ENCODE measurements around the gene SOX13.

DNA sequence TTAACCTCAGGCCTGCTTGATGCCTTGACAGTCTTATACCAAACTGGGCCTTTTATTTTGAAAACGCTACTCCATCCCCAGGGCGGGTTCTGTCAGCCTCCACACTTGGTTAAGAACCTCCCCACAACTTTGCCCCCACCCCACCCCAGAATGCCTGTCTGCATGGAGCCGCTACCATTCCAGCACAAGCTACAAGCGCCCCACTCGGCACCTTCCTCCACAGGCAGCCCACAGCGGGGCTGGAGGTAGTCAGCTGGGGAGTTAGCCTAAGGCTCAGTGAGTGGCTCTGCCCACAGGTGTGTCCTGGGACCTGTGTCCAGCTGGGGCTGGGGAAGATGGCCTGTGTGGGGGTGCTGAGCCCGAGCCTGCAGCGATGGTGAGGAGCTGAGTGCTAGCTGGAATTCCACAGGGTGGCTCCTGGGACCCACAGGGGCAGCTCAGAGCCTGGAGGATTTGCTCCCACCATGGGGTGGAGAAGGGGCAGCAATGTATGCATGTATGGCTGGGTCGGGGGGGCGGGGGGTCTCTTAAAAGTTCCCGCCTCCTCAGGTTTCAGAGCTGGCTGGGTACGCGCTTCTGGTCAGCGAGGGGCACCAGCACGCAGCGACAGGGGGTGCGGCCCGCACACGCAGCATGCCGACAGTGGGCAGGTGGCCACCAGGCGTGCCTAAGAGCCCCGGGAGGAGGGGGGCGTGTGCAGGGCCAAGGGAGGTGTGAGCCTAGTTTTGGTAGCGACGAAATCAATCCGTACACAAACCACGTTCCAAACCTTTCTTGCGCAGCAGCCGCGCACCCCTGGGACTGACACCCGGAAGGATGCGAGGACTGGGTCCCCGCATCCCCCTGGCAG is 78.0 kb downstream of the SOX13 start:
- TF ChIP-seq, protein P1, sequence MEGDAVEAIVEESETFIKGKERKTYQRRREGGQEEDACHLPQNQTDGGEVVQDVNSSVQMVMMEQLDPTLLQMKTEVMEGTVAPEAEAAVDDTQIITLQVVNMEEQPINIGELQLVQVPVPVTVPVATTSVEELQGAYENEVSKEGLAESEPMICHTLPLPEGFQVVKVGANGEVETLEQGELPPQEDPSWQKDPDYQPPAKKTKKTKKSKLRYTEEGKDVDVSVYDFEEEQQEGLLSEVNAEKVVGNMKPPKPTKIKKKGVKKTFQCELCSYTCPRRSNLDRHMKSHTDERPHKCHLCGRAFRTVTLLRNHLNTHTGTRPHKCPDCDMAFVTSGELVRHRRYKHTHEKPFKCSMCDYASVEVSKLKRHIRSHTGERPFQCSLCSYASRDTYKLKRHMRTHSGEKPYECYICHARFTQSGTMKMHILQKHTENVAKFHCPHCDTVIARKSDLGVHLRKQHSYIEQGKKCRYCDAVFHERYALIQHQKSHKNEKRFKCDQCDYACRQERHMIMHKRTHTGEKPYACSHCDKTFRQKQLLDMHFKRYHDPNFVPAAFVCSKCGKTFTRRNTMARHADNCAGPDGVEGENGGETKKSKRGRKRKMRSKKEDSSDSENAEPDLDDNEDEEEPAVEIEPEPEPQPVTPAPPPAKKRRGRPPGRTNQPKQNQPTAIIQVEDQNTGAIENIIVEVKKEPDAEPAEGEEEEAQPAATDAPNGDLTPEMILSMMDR (IDR thresholded peaks at IDR 0.05) = no peak
- no peak for TF ChIP-seq ZFX (IDR thresholded peaks at IDR 0.05; ENCODE audit: borderline replicate concordance)
